ENCODE data around the gene CFAP45.
A peak's percentile ranks its signal among the peaks of the same experiment; 100 is the strongest.

CFAP45 gene, protein sequence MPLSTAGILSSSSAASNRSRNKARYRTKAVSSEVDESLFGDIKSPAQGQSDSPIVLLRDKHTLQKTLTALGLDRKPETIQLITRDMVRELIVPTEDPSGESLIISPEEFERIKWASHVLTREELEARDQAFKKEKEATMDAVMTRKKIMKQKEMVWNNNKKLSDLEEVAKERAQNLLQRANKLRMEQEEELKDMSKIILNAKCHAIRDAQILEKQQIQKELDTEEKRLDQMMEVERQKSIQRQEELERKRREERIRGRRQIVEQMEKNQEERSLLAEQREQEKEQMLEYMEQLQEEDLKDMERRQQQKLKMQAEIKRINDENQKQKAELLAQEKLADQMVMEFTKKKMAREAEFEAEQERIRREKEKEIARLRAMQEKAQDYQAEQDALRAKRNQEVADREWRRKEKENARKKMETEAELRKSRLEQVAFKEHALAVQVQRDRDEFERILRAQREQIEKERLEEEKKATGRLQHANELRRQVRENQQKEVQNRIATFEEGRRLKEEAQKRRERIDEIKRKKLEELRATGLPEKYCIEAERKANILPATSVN

DNA sequence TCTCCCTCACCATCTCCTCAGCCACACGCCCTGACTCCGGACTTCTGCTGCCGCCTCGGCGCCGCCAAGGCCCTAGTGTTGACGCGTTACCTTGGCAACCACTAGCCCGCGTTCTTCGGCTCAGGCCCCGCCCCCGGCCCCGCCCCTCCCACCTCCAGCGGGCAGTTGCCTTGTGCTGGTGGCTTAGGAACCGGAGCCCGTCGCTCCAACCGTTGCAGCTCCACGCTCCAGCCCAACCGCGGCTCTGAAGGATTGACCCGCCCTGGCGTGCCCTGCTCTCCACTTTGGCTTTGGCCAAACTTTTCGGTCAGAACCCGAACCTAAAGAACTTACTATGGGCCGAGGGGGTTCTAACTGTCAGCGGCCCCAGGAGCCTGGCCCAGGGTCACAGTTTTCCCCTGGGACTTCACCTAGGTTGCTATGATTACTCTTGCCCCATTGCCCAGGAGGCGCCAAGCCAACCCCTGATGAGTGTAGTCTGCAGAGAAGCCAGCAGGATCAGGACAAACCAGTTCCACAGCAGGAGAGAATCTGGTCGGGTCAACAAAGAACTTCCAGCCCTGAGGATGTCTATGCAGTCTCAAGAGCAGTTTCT lies at the start of gene CFAP45:
CFAP45 (minus strand) TSS at position 80 of the 595 bp plus-strand sequence; CDS start at position 13, 67 bp downstream.
- peak; percentile 53 for DNase-seq

DNA sequence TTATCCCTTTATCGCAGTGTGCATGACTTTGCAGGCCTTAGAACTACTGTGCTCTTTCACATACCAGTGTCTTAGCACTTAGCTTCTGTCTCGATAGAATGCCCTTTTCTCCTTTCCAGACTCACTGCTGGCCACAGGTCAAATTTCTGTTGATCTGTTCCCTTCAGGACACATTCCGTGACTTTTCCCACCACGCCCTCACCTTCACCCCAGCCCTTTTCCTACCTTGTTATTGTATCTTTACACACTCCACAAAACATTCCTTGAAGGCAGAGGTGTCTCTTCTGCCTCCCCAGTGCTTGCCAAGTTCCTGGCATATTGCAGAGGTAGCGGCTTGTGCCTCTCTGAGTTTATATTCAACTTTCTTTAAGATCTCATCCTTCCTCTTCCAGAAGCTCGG lies 49.2 kb upstream of the CFAP45 start:
- DNase-seq = no peak

DNA sequence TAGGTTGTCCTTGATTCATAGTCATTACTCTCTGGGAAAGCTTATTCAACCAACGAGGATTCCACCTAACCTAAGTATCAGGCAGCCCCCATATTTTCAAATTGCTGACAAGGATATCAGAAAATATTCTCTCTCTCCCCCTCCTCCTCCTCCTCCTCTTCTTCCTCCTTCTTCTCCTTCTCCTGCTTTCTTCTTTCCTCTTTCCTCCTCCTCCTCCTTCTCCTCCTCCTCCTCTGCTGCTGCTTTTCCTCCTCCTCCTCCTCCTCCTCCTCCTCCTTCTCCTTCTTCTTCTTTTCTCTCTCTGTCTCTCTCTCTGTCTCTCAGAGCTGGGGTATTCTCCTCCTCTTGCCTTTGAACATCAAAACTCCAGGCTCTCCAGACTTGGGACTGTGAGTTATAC lies 48.0 kb upstream of the CFAP45 start:
- no peak for DNase-seq

DNA sequence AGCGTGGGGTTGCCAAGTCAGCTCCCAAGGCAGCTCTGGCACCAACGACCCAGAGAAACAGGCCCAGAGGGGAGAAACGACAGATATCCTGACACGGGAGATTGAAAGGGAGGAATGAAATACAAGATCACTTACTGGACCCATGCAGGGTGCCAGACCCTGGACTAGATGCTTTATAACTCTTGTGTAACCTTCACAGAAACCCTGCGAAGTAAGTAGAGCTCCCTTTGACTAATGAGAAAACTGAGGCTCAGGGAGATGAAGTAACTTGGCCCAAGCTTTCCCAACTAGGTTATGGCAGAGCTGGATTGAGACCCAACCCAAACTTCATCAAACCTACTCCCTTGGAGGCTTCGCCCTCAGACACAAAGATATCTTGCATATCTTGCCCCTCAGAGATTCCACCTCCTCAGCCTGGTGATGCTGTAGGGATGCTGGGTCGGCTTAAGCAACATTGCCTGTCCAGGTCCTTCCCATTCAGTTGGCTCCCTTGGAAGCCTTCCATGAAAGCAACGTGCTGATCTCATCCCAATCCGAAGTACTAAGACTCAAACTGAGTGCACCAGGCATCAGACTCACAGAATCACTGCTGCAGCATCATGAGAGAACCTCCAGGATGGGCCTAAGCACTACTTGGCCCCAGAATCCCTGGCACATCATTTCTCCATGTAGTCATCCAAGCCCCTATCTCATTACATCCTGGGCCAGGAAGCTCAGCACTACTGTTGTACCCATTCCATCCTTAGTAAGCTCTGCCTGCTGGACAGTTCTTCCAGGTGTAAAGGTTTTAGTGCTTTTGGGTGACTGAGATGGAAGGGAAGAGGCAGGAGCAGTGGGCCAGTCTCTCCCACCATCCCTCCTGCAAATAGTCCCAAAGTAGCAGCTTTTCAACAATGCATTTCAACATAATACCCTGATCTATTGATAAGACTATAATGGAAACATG lies 46.5 kb upstream of the CFAP45 start:
- no peak for DNase-seq

DNA sequence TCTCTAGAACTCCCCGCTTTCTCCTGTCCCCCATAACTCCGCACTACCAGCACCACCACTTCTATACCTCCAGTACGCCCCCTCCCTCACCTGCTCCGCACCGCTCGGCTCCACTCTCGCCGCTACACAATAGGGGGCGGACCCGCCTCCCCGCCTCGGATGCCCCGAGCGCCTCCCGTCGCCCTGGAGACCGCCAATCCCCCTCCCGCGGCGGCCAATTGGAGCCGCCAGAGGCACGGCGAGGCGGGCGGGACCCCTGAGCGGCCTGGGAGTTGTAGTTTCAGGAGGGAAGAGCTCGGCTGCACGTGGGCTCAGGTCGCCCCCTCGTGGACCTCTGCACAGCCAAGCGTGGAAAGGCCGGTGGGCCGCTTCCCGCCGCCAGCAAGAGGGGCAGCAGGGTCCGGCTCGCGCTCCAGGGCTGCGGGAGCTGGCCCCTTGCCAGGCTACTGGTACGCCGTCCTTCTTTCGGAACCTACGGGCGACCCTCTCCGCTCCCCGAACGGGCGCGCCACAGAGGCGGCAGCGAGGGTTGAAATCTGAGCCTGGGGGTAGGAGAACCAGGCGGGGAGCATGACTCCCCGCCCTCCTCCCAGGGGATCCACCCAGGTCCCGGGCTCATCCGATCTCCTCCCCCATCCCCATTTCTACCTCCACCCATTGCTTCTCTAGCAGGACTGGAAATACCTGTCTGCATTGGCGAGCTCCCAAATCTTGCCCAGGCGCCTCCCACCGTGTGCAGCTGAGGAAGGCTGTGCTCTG lies 45.7 kb upstream of the CFAP45 start, which contains the start of gene IGSF9:
IGSF9 (minus strand) TSS at position 131 of the 759 bp plus-strand sequence. CDS start 2,159 bp downstream, outside the sequence.
- DNase-seq = peak; percentile 82

DNA sequence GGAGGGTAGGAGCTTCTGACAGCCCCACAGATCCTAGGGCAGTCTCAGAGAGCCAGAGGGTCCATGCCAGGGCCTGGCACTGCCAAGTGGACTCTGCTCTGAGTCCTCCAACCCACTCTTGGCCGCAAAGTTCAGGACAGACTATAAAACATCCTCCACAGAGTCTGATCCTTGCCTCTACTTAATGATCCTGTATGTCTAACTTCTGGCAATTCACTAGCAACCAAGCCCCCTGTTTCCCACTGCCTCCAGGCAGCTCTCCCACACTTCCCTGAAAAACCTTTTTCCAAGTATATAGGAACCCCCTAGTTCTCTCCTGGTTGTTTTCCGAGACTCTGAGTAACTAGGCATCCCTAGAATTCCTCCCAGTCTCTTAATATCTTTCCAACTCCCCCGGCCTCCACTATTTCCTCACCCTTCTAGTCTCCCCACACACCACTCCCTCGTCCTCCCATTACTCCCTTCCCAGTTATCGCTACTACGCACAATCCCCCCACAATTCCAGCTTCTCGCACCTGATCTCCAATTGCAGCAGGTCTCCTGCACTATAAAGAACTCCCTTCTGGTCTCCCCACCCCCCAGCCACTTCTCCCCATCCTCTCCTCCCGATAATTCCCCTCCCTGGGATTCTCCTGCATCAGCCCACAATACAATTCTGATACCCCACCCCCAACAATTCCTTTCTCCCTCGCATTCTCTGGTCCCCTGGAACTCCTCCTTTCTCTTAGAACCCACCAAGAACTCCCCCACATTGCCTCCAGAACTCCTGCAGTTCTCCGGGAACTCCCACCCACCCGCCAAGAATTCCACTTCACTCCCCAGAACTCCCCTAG lies 44.9 kb upstream of the CFAP45 start:
- DNase-seq = no peak

DNA sequence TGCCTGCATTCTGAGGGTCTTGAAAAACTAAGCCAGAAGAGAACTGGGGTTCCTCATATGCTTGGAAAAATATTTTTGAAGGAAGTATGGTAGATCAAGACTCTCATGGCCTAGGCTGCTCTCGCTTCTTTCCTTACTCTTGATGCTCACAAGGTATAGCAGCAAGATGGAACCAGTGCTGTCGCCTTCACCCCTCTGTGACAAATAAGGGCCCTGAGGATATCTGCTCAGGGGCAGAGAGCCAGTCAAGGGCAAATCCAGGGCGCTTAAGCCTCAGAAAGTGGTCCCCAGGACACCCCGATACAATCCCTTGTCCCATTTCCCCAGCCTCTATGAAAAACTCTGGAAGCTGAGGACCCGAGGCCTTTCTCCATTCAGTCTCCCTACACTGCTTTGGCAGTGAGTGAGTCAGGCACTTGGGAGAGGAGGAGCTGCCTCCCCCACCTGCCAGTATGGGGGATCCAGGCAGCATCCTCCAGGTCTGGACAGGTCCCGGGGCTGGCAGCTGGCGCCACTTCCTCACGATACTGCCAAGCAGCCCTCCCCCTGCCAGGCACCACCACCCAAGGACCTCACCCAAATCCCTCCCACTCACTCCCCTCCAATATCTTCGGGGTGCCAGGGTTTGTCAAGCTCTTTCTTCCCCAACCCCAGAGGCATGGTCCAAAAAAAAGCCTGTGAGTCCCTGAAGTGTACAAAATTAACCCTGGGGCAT lies 44.1 kb upstream of the CFAP45 start:
- DNase-seq = no peak

DNA sequence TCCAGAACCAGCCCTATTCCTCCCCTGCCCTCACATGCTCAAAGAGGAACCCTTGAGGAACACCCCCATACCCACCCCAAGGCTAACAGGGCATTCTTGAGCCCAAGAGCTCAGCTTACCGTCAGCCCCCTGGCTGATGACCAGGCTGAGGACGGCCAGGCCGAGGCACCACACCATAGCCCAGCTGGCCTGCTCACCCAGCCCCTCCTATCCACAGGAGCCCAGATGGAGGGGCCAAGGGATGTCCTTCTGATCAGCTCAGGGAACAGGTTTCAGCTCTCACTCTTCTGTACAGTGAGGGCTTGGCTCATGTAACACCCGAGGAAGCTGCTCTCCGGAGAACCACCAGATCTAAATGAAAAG lies 43.3 kb upstream of the CFAP45 start:
- DNase-seq = no peak

DNA sequence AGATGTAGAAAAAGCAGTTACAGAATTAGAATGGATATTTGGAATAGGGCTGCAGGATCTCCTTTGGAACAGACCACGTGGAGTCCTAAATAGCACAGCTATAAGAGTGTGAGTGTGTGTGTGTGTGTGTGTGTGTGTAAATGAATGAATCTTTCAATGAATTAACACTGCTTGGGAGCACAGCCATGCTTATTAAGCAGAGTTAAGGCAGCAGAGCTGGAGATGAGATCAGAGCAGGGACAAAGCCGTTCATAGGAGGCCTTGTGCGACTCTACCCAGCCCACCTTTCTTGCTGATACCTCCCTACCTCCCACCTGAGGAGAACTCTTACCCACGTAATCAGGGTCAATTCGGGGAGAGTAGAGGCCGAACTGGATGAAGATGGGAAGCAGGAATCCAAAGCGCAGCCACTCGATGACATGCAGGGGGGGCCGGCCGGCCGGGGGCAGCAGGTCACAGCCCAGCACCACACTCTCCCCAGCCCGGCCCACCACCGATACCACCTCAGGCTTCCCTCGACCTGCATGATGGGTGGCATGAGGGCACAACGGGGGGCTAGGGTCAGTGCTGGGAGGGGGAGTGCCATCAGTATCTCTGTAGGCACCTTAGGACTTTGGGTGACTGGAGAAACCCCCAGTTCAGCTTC lies 42.8 kb upstream of the CFAP45 start:
- DNase-seq = no peak

DNA sequence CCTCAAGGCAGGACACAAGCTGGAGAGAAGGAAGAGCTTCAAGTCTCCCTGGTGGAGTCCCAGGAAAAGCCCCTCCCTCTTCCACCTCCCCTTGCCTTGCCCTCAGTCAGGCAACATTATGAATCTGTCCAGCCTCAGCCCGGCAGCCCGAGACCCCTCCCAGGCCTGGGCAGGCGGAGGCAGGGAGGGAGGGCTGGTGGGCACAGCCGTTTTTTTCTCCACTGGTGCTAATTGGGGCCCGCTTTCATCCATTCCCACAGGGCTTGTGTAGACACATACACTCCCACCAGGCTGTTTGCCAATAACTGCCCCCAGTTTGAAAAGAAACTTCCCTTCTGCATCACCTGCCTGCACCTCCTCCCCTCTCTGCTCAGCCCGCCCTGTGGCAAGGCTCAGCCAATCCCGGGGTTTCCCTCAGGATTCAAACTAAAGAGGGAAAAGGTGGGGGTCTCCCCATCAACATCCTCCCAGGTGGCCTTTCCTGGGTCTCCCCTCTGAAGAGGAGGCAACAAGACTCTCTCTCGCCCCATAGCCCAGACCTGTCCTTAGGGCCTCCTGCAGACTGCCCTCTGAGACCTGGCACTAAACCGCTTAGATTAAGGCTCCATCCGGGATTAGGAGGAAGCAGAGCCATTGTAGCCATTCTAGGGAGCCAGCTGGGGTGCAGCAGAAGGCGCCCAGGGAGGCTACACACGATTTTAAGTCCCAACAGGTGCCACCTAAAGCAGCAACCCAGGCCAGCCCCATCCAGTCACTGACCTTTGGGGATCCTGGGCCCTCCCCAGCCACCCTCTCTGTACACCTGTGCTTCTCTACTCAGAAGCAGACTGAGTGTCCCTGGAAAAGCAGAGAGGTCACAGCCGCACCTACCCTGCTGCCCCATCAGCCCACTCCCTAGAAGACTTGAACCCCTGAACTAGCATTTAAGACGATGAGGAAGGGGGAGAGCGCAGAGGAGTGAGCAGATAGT lies 41.9 kb upstream of the CFAP45 start:
- no peak for DNase-seq

DNA sequence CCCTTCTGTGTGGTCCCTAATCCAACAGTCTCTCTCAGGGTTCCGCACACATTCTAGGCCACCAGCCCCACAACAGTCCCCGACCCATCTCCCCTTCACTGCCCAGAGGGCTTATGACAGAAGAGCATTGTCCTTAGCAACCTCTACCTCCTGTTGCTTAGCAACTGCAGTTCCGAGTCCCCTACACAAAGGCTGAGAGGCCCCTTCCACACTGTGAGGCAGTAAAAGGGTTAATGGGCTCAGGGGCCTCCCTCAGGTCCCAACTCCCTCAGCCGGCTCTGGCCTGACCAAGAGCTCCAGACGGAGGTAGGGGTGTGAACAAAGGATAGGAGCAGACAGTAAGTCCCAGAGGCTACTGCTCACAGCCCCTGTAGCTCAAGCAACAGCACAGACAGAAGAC lies 41.2 kb upstream of the CFAP45 start:
- DNase-seq = no peak

DNA sequence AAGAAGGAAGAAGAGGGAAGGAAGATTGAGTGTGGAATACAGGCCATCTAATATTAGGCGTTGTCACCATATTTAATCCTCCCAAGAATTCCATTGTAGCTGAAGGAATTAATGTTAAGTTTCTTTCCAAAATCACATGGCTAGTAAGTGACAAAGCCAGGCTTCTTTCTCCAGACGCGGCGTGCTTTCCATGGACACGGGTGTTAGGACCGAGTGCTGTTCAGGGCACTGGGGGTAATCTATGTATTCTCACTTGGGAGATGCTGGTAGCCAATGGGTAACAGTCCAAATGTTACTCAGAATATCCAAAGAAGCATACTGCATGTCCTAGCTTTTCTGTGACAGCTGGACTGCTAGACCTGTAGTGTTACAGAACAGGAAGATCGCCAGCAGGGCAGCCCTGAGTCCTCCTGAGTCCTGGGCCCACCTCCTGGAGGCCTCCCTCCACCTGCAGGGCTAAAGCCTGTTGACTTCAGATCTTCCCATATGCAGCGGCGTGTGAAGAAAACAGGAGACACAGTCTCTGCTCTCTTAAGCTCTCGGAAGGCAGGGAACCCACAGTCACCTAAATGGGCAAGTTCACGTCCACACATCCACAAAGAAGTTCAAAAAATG lies 40.1 kb upstream of the CFAP45 start:
- no peak for DNase-seq

DNA sequence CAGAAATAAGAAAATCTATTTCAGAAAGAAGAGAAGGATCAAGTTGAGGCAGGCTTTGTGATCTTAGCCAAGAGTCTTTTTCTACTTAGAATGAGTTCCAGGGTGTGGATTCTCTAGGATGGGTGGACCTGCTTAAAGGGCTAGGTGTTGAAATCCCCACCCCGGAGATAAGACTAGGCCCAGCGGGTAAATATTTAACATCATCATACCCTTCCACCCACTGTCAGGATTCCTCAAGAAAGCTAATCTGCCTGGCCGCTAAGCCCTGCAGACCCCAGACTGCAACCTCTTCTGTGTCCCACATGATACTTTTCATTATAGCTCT lies 39.7 kb upstream of the CFAP45 start:
- DNase-seq = no peak

DNA sequence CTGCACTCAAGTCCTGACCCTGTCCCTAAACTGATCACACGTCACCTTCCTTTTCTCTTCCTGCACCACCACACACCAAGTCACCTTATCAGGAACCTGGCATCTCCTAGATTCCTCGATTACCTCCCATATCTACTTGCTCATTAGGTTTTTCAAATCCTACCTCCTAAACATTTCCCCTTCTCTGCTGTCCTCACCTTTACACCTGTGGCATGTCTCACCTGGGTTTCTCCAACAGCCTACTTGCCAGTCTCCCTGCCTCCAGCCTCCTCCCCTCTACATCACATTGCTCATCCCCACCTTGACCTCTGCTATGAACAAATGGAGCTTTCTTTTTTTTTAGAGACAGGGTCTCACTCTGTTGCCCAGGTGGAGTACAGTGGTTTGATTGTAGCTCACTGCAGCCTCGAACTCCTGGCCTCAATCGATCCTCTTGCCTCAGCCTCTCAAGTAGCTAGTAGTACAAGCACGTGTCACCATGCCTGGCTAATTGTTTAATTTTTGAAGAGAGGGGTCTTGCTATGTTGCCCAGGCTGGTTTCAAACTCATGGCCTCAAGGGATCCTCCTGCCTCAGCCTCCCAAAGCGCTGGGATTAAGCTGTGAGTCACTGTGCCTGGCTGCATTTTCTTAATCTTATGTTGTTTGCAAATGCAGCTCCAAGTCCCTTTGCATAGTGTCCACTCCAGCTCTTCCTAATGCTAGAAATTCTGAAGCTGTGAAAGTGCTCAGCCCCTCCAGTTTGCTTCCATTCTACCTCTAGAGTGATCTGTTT lies 39.1 kb upstream of the CFAP45 start:
- no peak for DNase-seq

DNA sequence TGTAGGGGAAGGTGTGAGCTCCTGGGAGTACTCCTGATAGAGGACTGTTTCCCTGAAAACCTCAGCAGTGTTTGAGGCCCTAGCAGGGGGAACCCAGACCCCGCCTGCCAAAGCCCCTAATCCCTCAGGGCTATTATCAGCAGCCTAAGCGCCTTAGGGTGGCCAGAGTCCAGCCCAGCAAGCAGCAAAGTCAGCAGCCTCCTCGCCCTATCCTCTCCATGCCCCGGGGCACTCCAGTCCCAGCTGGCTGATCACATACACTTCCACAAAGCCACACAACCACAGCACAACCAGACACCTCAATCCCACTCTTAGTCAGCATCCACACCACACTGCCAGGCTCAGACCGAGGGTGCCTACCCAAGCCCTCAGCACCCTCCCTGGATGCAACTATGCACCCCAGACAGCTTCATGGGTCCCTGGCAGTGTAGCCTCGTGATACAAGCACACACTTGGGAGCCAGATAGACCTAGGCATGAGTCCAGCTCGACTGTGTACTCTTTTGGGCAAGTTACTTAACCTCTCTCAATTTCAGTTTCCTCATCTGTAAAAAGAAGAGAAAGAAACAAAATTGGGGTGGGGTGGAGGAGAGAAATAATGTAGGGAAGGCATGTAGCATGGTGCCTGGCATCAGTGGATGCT lies 38.4 kb upstream of the CFAP45 start:
- DNase-seq = no peak

DNA sequence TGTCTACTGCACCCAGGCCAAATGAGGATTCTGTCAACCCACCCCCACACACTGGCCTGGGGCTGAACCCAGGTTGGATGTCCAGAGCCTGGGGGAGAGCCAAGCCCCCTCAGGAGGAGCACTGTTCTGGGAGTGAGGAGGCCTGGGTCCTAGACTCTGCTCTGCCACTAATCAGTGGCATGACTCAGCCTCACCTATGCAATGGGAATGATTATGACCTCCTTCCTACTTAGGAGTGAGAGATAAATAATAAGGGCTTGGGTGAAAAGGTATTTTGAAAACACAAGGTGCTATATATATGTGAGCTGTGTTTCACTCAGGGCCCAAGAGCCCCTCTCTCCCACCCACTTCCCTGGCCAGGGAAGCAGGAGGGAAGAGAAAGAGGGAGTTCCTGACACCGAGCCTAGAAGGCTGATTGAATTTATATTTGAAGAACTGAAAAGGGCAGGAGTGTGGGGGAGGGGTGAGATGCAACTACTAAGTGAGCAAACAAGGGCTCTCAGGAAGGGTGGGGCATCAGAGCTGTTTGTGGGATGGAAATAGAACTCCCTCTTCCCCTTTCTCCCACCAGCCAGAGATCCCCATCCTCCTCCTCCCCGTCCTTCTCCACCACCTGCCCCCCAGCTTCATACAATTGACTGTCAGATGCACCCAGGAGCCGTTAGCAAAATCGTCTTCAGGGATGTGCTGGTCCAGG lies 37.2 kb upstream of the CFAP45 start:
- DNase-seq = no peak

Measured in CD4-positive, alpha-beta T cell treated with Interleukin-21 for 1 hour (primary cell).